HepG2 (cell line): Measurements from ENCODE around the gene LRRIQ4.

Experiments used
- HNF4G ChIP-seq, 2 experiments: sonication (generic) in 1 of 2; formaldehyde crosslinking in 1 of 2; IDR thresholded peaks; 2 replicates each; pipeline versions ENCODE4 v1.4.0 to v1.6.1; 2011 to 2020; ENCODE audit warnings: borderline replicate concordance in 2 of 2, low read depth in 2 of 2, mild to moderate bottlenecking in 2 of 2, low read length in 1 of 2, missing genetic modification reagents in 1 of 2, moderate library complexity in 1 of 2
- KLF6 ChIP-seq: IDR thresholded peaks from 2 replicates; pipeline ENCODE4 v1.8.0; 2016; ENCODE audit warnings: missing biosample characterization, missing genetic modification reagents
- ONECUT2 ChIP-seq: sonication (generic); formaldehyde crosslinking; IDR thresholded peaks from 2 replicates; pipeline ENCODE4 v1.4.0; 2020; ENCODE audit warnings: missing genetic modification reagents
- POLR2AphosphoS2 ChIP-seq: IDR thresholded peaks from 2 replicates; pipeline ENCODE4 v1.6.1; 2011; ENCODE audit warnings: low read depth, low read length, improper control_type of control experiment
- TAF1 ChIP-seq: sonication (generic); formaldehyde crosslinking; IDR thresholded peaks from 2 replicates; pipeline ENCODE4 v1.4.0; 2020; ENCODE audit warnings: missing genetic modification reagents
- TGIF2 ChIP-seq: IDR thresholded peaks from 2 replicates; pipeline ENCODE4 v1.6.1; 2016; ENCODE audit warnings: control low read depth, missing compliant biosample characterization
- ZNF101 ChIP-seq: sonication (generic); formaldehyde crosslinking; IDR thresholded peaks from 2 replicates; pipeline ENCODE4 v1.4.0; 2020; ENCODE audit warnings: mild to moderate bottlenecking, low read depth, missing genetic modification reagents, borderline replicate concordance
- ZNF232 ChIP-seq: sonication (generic); formaldehyde crosslinking; IDR thresholded peaks from 2 replicates; pipeline ENCODE4 v1.4.0; 2020; ENCODE audit warnings: missing genetic modification reagents, borderline replicate concordance
- TF ChIP-seq, protein P1 (sequence below): sonication (generic); formaldehyde crosslinking; IDR thresholded peaks from 2 replicates; pipeline ENCODE4 v1.5.0; 2020; ENCODE audit warnings: mild to moderate bottlenecking, missing genetic modification reagents, moderate library complexity

DNA sequence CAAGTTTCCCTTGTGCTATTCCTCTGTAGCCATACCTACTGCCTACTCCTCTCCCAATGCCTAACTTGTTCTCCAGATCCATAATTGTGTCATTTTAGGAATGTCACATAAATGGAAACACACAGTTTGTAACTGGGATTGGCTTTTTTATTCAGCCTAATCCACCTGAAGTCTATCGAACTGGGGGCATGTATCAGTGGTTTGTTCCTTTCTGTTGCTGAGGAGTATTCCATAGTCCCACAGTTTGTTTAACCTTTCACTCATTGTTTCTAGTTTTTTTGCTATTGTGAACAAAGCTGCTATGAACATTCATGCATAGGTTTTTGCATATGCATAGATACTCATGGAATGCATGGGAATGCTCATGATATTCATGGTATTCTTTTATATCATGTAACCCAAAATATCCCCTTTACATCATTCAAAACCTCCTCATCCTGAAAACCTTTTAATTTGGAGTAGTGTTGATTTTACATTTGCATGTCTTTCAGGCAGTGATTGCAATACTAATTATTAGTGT is 25.9 kb downstream of the LRRIQ4 start:
- no peak for TF ChIP-seq ONECUT2 (CRISPR knock-in tag)
- no peak for TF ChIP-seq TAF1 (CRISPR knock-in tag)
- TF ChIP-seq TGIF2 (CRISPR knock-in tag), result no peak
- no peak for TF ChIP-seq HNF4G (IDR thresholded peaks at IDR 0.05; ENCODE audit: borderline replicate concordance, low read depth, low read length)
- no peak for TF ChIP-seq HNF4G (CRISPR knock-in tag; IDR thresholded peaks at IDR 0.05; ENCODE audit: borderline replicate concordance, low read depth)
- TF ChIP-seq POLR2AphosphoS2, result no peak
- TF ChIP-seq, protein P1, sequence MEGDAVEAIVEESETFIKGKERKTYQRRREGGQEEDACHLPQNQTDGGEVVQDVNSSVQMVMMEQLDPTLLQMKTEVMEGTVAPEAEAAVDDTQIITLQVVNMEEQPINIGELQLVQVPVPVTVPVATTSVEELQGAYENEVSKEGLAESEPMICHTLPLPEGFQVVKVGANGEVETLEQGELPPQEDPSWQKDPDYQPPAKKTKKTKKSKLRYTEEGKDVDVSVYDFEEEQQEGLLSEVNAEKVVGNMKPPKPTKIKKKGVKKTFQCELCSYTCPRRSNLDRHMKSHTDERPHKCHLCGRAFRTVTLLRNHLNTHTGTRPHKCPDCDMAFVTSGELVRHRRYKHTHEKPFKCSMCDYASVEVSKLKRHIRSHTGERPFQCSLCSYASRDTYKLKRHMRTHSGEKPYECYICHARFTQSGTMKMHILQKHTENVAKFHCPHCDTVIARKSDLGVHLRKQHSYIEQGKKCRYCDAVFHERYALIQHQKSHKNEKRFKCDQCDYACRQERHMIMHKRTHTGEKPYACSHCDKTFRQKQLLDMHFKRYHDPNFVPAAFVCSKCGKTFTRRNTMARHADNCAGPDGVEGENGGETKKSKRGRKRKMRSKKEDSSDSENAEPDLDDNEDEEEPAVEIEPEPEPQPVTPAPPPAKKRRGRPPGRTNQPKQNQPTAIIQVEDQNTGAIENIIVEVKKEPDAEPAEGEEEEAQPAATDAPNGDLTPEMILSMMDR (CRISPR knock-in tag), result no peak
- no peak for TF ChIP-seq ZNF101 (CRISPR knock-in tag)
- no peak for TF ChIP-seq ZNF232 (CRISPR knock-in tag)
- TF ChIP-seq KLF6 (CRISPR knock-in tag), result no peak
